Esophagus mucosa (tissue), 1 donor: ENCODE data around the gene FOXA1. TPM values are rescaled to one million over a fixed set of nuclear protein-coding genes. Genes with fewer than 3 reads are reported as not detected.

ENCODE experiments used
- ATAC-seq: fragments of 200-7000 bp; cut with Tn5 transposase; one replicate; pipeline ENCODE4 v1.9.1; 2020
- total RNA-seq: library from RNA; stranded (reverse); gene quantifications from one replicate; pipeline ENCODE4 v1.2.4, GENCODE V29; 2023
- donor health status: DM: yes; HTN: yes; CAD: no.

FOXA1 gene
- total RNA-seq, 1 donor from 2014 or later = 14.6 TPM

GRCh38 chr14:37553935-37554550 lies 41.0 kb downstream of the FOXA1 start:
- no peak for ATAC-seq

GRCh38 chr14:37551119-37551518 lies 43.9 kb downstream of the FOXA1 start:
- ATAC-seq = no peak

GRCh38 chr14:37550511-37550910 lies 44.5 kb downstream of the FOXA1 start:
- no peak for ATAC-seq

- ATAC-seq = no peak
Measured at GRCh38 chr14:37546621-37547447, 48.2 kb downstream of the FOXA1 start.

GRCh38 chr14:37545174-37545573 lies 49.9 kb downstream of the FOXA1 start:
- peak; percentile 52 for ATAC-seq

GRCh38 chr14:37544407-37544806 lies 50.6 kb downstream of the FOXA1 start:
- ATAC-seq = peak; percentile 68

GRCh38 chr14:37539992-37540391 lies 55.1 kb downstream of the FOXA1 start:
- ATAC-seq = no peak

Other genes with a start within 250 kb of the FOXA1 start
- 1.3 TPM for gene TTC6, start 380 bp upstream of the FOXA1 start, total RNA-seq